CD4-positive, alpha-beta T cell treated with Interleukin-2 at 100 ng/mL for 4 hours (primary cell): ENCODE results near the gene DERL2.
A peak's percentile ranks its signal among the peaks of the same experiment; 100 is the strongest.

ENCODE experiments used
- DNase-seq: peaks from one replicate; pipeline ENCODE4 v3.0.0-alpha.2; 2020; ENCODE audit warnings: low spot score

Gene DERL2

DNA sequence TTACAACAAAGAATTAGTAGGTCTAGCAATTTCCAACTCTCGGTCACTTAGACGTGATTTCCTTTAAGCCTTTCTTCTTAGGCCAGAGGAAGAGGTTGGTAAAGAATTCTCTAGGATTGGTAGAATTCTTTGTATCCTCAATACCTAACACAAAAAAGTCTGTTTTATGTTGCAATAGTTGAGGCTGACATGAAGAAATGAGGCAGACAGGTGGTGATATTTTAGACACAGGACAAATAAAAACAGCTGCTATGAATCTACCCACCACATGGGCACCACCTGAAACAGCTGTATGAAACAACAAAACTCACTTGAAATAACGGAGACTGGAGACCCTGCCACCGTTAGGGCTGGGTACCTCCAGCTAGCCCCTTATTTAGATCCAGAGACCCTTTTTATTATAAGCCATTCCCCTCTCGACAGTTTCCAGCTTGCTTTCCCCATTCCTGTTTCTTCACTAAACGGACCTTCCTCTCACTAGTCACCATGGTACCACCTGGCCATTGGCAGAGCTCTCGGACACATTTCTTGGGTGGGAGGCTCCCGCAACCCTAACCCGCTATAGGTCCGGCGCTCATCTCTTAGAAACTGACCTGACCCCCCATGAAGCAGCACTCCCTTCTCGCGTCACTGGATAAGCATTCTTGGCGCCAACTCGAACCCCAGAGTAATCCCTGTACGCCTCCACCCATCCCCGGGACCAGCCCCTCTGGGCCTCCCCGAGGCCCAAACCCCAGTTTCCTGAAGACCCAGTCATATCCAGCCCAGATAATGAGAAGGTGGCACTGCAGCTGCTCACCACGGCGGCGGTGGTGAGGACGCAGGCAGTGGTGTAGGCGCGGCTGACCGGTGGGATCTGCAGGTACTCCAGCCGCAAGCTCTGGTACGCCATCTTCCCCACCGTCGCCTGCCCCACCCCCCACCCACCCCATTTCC, at the start of gene DERL2:
TSS of gene DERL2 (minus strand) at position 909 of the 936 bp plus-strand sequence. CDS start at position 892, 17 bp downstream.
- no peak for DNase-seq

DNA sequence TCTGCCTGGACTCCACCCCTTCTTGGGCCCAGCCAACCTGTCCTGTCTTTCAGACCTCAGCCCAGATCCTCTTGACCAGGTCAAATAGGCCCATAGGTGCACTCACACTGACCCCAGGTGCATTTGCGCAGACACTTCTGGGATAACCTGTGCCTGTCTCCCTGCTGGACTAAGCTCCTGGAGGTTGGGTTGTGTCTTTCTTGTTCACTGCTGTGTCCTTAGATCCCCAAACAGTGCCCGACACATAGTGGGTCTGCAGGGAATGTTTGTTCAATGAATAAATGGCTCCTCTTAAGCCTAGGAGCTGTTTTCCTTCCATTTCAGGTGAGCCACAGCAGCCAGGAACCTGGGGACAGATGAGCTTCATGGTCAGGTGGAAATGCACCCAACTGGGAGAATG, 49.5 kb upstream of the DERL2 start:
- DNase-seq: no peak

DNA sequence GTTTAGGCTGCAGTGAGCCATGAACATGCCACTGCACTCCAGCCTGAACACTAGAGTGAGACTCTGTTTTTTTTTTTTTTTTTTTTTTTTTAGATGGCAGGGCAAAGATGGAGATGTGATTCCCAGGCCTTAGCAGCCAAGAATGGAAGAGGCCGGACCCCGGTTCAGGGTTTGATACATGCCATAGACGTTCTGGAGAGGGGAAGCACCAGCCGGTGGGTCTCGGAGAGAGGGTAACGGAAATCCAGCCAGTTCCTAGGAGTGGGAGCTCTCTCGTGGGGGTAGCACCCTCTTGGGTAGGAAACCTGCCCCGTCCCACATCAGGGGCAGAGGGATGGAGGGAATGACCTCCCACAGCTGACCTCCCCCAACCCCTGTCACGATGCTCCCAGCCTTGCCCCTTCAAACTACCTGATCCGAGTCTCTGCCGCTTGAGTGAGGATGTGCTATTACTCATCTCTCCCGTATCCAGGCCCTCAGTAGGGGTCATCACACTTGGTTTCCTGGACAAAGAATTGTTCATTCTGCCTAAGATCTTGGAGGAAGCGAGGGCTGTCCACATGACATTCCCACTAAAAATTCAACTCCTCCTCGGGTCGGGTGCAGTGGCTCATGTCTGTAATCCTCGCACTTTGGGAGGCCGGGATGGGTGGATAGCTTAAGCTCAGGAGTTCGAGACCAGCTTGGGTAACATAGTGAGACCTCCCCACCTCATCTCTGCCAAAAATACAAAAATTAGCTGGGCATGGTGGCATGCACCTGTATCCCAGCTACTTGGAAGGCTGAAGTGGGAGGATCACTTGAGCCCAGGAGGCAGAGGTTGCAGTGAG, 47.7 kb upstream of the DERL2 start:
- no peak for DNase-seq

DNA sequence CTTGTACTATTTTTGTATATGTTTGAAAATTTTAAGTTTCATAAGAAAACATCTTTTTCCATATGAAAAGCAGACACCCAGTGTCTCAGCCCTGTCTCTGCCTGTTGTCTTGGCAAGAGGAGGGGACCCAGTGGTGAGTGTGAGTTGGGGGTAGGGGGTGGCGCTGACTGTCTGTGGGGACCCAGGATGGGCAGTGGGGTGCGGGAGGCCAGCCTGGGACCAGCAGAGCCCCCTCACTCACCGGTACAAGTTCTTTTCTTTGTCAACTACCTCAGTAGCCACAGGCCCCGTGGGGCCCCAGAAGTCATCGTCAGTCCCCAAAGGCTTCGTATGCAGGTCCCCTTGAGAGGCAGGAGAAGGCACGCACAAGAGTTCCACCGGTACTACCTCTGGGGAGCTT, 46.6 kb upstream of the DERL2 start:
- no peak for DNase-seq

GRCh38 chr17:5531085-5531418, 45.1 kb upstream of the DERL2 start:
- DNase-seq: no peak

- DNase-seq: no peak
These were observed 44.5 kb upstream of the DERL2 start for GRCh38 chr17:5530265-5531084.

- no peak for DNase-seq
These were observed 41.7 kb upstream of the DERL2 start for GRCh38 chr17:5527601-5528250.

DNA sequence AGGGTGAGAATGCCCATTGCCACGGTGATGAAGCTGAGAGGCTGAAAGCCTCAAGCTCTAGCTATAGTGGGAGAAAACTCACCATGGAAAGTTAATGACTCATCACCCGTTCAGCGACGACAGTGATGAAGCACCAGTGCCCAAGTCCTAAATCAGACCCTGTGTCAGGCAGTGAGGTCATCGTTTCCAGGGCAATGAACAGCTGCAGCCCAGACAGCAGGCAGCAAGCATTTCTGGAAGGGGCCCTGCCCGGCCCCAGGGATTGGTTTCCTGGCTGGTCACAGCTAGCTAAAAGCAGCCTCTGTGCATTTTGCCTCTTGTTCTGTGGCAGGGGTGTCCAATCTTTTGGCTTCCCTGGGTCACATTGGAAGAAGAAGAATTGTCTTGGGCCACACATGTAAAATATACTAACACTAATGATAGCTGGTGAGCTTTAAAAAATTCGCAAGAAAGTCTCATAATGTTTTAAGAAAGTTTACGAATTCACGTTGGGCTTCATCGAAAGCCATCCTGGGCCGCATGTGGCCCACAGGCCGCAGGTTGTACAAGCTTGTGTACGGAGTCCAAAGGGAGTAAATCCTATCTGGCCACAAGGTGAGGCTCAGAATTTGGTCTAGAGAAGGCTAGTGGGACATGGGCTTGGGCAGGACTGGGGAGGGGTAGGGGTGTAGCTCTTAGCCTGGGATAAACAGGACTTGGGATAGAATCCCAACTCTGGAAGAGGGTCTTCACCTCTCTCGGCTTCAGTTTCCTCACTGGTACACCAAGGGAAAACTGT, 41.0 kb upstream of the DERL2 start:
- DNase-seq: peak; percentile 2

DNA sequence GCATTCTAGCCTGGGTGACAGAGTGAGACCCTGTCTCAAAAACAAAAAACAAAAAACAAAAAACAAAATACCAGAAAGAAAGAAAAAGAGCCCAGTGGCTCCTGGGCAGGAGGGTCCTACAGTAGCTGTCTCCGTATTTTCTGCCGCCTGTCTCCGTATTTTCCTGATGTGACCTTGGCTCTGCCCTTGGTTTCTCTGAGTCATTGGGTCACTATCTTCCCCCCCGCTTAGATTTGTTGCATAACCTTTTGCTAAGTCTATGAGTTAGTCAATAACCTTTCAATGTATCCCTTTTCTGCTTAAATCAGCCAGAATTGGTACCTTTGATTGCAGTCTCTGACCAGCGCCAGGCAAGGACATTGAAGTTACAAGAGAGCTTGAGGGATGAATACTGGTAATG, 37.3 kb upstream of the DERL2 start:
- DNase-seq: no peak

GRCh38 chr17:5522476-5522875, 36.5 kb upstream of the DERL2 start:
- DNase-seq: no peak

GRCh38 chr17:5516060-5516792, 30.2 kb upstream of the DERL2 start:
- no peak for DNase-seq

GRCh38 chr17:5514976-5515375, 29.0 kb upstream of the DERL2 start:
- DNase-seq: no peak

DNA sequence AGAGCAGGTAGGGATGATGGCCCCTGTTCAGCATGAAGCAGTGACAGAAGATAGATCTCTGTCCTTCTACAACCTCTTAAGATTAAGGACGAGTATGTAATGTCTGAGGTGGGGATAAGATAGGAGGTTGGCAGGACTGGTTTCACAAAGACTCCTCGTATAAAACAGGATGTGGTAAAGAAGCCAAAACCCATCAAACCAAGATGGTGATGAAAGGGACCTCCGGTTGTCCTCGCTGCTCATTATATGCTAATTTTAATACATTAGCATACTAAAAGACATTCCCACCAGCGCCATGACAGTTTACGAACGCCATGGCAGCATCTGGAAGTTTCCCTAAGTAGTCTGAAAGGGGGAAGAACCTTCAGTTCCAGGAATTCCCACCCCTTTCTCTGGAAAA, 27.6 kb upstream of the DERL2 start:
- DNase-seq: peak; percentile 26

DNA sequence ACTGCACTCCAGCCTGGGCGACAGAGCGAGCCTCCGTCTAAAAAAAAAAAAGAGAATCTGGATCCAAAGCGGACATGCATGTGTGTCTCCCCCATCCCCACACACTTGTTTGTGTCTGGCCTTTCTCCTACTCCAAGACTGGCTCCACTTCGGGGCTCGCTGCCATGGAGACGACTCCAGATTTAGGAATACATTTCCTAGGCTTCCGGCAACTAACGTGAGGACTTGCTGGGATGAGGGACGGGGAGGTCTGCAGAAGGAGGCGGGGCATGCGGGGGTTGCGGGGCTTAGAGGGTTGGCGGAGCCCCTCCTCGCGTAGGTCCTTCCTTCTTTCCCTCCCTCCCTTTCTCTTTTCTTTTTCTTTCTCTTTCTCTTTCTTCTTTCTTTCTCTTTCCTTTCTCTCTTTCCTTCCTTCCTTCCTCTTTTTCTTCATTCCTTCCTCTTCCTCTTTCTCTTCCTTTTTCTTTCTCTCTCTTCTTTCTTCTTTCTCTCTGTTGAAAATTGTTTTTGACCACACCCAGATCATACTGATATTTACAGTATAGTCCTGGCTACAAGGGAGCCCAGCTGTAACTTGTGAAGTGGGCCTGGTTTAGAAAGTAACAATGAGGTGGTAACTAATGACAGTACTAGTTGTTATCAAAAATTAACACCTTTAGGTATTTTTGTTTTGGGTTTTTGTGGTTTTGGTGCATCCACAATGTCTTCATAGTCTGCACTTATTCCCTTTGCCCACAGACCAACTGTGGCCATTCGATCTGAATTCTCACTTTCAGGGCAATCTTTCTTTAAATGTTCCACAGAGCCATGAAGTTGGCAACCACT, 25.6 kb upstream of the DERL2 start:
- no peak for DNase-seq

DNA sequence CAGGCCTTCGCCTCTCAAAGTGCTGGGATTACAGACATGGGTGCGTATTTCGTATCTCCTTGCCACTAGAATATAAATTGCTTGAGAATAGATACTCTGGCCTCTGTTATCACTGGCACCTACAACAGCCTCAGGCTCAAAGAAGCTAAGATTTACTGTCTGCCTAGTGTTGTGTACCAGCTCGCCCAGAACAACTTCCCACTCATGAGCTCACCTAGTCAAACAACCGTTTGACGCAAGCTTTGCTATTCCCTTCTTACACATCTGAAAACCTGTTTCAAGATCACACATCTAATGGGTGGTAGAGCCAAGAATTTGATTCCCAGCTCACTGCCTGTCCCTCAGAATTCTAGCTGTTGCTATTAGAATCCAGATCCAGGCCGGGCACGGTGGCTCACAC, 24.8 kb upstream of the DERL2 start:
- no peak for DNase-seq

DNA sequence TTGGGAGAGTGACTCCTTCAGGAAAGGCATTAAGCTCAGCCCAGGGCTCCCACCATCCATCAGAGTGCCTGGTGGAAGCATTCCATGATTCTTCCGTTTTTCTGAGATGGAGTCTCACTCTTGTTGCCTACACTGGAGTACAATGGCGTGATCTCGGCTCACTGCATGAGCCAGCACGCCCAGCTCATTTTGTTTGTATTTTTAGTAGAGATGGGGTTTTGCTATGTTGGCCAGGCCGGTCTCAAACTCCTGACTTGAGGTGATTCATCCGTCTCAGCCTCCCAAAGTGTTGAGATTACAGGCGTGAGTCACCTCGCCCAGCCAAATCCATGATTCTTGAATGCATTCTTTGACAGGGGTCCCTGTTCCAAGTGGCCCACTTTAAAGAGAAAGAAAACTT, 23.5 kb upstream of the DERL2 start:
- no peak for DNase-seq

DNA sequence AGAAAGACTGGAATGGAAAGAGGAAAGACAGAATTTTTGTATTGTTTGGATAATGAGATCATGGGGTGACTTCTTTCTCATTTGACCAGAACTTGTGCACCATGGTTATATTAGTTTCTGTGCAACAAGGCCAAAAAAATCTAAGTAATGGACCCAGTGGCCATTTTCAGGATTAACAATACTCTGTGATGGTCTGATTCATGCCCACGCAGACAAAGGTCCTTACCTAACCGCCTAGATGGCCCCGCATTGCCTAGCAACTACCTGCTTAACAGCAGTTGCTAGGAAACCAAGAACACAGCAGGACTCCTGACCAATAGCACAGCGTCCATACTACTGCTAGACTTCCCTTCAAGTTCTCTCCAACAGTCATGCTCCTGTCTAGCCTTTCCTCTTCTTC, 22.8 kb upstream of the DERL2 start:
- no peak for DNase-seq

DNA sequence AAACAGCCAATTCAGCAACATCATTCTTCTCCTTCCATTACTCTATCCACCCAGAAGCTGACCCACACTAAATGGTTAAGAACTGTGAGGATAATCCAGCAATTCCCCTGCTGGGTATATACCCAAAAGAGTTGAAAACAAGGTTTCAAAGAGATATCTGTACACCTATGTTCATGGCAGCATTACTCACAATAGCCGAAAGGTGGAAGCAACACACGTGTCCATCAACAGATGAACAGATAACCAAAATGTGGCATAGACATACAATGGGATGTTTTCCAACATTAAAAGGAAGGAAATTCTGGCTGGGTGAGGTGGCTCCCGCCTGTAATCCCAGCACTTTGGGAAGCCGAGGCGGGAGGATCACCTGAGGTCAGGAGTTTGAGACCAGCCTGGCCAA, 20.3 kb upstream of the DERL2 start:
- DNase-seq: no peak

- DNase-seq: no peak
These were observed 16.6 kb upstream of the DERL2 start for GRCh38 chr17:5502552-5502951.
